HuH-7.5 (cell line): ENCODE results near the gene ZNF521.

Experiments used
- DNase-seq: peaks from one replicate; pipeline ENCODE4 v3.0.0; 2011; ENCODE audit warnings: low spot score

ZNF521 gene

DNA sequence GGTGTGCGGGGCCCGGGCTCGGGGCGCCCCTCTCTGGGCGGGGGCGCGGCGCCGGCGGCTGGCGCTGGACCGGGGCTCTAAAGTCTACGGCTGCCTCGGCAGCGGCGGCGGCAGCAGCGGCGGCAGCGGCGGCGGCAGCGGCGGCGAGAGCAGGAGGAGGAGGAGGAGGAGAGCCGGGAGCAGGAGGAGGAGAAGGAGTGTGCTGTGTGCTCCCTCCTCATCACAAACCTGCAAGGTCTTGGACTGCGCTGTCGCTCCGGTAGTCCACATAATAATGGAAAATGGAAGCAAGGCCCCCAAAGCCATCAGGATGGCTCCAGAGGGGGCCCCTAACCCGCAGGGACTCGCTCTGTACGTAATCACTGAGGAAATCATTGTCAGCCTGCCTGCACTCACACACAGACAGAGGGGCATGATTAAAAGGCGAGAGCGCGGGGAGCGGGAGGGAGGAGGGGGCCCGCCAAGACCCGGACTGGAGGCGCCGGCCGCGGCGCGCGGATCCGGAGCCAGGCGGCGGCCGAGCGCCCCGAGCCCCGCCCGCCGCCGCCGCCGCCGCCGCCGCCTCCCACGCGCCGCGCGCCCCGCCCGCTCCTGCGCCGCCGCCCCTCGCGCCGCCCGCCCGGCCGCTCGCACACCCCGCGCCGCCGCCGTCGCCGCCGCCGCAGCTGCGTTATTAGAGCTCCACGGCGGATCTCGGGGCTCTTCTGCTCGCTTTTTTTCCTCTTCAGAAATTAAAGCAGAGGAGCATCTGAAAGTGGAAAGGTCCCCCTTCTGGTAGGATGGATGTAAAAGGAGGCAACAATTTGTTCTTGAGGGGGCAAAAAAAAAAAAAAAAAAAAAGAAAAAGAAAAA lies at the start of gene ZNF521:
ZNF521 (minus strand) TSS at position 390 of the 852 bp plus-strand sequence. CDS start 1,220 bp downstream, outside the sequence.
- DNase-seq = peak; percentile 68

DNA sequence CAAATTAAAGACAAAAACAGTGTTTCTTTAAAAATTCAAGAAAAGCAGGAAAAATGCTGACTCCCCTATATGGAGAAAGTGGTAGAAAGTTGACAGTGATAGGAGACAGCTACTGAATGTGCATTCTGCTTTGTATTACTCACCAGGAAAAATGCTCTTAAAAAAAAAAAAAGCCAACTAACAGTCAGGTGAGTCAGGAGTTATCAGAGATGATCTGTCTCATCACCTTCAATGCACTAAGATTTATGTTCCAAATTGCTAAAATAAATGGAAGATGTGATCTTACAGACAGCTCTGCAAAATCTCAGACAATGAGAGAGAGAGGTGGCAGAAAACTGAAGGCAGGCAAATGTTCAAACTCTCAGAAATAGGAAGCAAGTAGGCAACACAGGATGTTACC lies 47.6 kb upstream of the ZNF521 start:
- no peak for DNase-seq

DNA sequence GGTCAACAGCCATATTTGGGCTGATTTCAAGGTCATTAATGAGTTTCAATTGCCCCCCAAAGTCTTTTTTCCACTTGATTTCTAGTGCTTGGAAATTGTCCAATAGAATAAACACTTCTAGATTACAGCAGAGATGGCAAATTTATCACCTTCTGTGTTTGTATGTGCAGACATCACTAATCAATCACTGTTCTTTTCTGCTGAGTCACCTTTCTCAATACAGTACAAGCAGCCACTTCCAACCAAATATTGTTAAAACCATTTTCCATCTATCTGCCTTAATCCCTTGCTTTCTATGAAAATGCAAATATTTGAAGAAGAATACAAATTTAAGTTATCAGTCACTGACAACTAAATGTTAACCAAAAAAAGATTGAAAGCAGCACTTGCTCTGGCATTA lies 40.2 kb upstream of the ZNF521 start:
- DNase-seq = no peak

DNA sequence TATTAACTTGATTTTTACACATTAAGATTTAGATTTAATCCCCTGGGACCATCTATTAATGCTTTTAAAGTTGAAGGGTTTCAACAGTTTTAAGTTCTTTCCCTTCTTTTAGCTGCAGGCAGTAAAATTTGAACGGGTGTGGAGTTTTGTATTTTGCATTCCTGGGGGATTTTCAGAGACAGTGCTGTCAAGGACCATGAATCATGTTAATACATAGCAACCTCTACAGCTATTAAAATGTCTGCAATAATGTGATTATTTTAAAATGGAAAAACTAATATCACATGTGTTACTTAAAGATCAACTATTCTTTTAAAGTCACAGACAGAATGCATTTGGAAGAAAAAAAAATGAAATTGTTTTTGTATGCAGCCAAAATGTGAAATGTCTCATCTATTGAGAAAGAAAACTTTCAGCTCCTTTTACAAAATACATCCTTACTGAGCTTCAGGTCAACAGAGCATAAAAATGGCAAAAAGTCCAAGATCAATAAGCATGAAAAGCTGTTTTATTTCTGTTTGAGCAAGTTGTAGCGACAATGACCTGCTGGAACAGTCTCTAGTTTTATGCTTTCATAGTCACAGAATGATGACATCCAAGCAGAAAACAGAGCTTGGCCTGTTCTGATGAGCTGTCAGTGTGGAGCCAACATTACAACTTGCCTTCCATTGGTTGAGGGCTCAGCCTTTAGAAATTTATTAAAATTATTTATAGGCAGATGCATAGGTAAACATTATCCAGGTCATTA lies 21.6 kb upstream of the ZNF521 start:
- no peak for DNase-seq

DNA sequence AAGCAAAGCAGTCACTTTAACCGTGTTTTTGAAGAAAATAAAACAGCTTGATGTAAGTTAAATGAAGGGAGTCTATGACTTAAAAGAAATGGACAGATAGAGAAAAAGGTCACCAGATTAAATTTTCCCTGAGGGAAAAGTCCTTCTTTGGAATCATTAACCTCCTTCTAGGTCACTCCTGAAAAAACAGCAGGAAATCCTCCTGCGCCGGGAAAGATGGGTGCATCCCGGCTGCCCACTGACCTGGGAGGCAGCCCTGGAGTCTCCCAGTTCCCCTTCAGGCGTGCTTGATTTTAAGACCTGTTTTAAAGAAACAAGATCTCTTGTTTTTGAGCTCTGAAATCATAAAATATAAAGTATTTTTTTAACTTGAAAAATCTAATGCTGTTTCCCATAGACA lies 18.4 kb upstream of the ZNF521 start:
- no peak for DNase-seq

DNA sequence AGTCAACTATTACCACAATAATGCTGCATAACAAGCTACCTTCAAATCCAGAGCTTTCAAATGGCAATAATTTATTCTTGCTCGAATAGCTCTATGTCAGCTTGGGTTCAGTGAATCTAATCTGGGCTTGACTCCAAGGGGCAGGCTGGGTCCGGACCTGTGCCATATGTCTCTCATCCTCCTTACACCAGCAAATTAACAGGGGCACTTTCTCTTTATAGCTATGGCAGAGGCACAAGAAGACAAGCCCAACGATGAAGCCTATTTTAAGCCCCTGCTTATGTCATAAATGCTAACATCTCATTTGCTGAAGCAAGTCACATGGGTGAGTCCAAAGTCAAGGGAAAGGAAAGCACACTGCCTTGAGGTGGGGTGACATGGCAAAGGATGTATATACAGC lies 13.3 kb upstream of the ZNF521 start:
- DNase-seq = no peak

DNA sequence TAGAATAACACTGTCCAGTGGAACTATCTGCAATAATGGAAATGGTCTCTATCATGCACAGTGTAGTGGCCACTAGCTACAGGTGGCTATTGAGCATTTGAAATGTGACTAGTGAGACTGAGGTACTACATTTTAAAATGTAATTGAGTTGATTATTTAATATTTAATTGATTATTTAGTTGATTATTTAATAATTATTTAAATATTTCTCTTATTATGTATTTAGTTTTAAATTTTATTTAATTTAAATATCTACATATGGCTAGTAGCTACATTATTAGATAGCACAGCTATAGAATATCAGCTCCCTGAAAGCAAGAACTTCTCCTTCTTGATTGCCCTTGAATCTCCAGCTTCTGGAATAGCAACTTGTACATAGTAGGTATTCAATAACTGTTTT lies 12.8 kb upstream of the ZNF521 start:
- DNase-seq = no peak

DNA sequence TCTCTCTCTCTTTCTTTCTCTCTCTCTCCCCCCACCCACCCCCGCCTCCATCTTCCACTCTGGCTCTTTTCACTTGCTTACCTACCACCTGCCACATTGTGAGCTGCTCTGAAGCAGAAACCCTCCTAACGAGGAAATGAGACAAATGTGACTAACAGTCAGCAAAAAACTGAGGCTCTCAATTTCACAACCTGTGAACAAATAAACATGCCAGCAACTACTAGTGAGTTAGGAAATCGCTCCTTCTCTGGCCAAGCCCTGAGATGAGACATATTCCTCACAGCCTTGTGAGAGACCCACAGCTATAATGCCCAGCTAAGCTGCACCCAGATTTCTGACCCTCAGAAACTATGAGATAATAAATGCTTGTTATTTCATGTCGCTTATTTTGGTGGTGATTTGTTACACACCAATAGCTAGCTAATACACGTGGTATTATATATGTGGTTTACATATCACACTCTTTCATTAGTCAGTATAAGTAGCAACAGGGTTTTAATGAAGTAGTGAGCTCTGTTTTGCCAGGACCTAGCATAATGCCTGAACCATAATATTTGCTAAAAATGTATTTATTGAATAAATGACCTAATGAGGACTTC lies 8.4 kb upstream of the ZNF521 start:
- no peak for DNase-seq

DNA sequence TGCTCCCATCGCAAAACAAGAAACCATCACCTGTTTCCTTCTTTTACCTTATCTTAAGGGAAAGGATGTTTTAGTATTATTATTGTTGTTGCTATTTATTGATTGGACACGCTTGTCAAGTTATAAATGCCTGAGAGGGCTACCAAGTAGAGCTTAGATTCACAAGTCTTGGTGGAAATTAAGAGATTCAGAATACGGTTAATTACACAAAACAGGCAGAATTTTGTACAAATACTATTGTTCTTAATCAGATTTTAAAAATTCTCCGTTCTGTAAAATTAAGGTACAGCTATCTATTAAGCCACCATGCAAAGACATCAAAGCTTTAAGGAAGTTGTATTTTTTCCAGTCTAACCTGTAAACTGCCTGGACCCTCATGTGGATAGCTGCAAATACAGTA lies 1.1 kb upstream of the ZNF521 start:
- no peak for DNase-seq

DNA sequence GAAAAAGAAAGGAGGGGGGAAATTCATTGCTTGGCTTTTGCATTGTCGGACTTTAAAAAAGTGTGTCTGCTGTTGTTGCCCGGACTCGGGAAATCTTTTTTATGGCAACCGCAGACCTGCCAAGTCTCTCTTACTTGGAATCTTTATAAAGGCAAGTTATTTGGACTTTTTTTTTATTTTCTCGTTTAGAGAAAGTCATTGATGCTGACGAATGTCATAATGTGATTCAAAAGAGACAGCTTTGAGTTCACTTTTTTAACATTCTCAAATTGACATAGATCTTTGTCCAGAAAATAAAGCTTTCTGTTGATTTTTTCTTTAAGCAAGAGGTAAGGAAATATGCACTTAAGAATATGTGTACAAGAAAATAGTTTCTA lies 651 bp upstream of the ZNF521 start:
- DNase-seq = no peak

DNA sequence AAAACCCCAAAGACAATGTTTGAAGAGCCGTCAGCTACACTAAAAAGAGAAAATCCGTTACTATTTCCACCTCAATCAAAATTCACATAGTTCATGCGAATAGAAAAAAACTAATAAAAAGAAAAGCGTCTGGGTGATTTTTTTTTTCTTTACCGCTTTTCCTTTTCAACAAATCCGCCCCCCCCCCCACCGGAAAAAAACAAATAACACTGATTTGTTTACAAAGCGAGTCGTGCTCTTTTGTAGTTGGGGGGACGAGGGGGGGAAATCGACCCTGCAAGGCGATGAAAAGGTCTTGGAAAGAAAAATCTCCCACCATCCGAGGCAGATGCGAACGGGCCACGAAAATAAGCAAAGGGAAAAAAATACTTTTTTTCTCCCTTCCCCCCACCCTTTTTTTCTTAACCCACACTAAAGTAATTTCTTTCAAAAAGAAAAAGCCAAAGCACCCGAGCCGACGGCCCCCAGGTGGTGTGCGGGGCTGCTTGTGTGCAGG lies 638 bp downstream of the ZNF521 start:
- DNase-seq = no peak

DNA sequence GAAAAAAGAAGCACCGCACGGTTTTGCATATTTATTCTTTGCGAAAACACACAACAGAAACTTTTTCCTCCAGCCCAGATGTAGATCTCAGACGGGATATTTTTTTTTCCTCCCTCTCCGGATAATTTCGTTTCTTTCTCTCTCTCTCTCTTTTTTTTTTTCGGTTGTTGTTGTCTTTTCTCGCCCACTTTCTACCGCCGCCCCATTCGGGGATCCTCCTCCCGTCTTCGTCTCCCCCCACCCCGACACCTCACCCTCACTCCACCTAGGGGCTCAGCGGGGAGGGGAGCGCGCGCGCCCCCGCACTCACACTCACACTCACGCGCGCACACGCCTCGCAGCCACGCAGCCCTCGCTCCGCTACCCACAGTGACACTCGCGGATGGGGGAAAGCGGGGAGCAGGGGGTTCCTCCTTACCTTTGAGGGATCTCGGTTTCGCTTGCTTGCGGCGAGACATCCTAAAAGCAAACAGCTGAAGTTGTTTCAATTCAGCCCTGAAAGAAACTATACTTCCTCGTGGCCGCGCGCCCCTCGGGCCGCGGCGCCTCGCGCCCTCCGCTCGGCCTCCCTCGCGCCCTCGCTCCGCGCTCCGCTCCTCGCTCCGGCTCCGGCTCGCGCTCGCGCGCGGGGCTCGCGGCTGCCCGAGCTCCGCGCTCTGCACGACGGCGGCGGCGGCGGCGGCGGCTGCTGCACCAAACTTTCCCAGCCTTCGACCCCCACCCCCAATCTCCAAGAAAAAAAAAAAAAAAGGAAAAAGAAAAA lies 1.3 kb downstream of the ZNF521 start:
- no peak for DNase-seq

DNA sequence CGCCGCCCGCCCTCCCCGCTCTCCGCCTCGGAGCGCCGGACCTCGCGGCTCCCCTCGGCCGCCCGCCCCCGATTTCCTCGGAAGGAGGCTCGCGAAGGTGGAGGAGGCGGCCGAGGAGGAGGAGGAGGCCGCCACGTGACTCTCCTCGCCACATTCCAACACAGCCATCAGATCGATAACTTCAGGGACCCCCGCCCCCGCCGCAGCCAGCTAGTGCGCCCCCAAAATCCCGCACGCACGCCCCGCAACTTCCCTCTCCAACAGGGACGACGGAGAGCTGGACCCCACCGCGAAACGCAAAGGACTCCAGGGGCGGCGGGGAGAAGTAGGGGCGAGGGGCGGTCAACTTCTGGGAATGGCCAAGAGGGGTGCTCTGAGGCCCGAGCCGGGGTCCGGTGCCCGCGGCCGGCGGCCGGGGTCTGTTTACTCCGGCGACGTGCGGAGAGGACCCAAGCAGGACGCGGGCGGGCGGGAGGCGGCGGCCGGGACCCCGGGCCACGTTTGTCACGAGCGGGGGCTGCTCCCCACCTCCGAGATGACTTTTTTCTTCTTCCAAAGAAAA lies 2.0 kb downstream of the ZNF521 start:
- DNase-seq = no peak

DNA sequence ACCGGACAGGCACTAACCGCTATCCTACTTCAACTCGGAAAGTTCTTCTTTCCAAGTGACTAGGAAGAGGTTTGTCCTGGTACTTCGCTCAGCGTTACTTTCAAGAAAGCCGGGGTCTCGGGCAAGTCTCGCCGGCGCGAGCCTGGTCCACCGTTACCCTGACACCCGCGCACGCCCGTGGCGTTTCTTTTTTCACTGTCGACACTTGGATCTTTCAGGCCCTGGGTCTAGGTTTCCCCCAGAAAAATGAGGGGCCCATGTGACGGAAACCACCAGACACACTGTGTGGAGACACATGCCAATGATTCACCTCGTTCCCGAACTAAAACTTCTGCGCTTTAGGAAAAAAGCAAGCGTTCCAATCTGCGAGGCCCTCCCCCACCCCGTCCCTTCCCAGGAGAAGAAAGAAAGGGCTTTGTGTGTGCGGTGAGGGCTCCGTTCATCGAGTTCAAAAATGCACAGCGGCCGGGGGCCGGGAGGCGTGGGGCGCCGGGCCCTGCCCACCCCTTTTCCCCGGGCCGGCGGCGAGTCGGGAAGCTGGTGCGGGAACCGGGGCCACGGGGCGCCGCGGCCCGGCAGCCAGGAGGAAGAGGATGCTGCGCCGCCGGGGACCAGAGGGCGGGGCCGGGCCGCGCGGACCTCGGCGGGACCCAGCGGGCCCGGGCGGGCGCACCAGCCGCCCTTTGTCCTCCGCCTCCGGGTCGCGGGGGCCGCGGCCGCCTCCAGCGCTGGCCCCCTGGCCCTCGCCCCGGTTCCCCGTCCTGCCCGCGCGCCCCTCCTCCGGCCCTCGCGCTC lies 2.6 kb downstream of the ZNF521 start:
- DNase-seq = no peak

DNA sequence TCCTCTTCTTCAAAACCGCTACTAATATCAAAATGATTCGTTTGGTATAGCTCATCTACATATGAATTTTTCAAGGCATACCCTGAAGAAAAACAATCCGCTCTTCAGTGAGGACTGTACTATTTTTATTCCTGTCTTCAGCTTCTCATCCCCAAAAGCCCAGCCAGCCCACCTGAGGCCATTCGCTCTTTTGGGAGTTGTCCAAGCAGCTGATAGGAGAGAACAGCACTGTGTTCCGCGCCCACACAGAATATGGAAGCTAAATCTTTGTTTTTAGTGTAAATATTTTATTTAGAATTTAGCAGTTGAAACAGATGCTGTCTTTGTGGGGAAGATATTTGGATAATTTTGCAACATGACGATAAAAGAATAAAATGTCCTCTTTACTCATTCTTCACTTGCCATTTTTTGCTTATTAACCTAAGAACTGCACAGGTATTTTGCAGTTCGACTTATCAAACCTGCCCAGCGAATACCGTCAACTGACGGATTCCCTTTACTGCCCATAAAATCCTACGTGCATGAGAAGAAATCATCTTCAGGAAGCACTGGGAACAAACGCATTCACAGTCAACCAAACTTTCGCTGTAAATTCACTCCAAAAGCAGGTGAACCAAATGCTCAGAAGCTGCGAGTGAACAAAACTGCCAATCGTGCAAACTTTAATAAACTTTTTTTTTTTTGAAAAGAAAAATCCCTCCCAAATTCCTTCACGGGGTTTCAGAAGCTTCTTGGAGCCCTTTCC lies 3.4 kb downstream of the ZNF521 start:
- DNase-seq = no peak

DNA sequence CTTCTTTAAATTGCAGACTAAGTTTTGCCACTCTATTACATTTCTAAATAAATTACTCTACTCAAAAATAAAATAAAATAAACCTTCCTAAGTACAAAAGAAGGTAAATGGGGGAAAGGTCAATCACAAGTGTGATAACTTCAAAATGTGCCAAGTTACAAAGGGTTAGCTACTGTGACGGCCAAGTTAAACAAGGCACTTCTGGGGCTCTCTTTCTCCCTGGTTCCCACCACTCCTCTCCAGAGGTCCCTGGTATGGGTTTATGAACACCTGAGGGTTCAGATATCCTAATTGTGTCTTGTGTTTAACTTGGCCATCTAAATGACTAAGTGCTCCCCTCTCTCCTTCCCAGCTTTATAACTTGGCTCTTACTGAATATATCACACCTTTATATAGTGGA lies 5.4 kb downstream of the ZNF521 start:
- DNase-seq = no peak

DNA sequence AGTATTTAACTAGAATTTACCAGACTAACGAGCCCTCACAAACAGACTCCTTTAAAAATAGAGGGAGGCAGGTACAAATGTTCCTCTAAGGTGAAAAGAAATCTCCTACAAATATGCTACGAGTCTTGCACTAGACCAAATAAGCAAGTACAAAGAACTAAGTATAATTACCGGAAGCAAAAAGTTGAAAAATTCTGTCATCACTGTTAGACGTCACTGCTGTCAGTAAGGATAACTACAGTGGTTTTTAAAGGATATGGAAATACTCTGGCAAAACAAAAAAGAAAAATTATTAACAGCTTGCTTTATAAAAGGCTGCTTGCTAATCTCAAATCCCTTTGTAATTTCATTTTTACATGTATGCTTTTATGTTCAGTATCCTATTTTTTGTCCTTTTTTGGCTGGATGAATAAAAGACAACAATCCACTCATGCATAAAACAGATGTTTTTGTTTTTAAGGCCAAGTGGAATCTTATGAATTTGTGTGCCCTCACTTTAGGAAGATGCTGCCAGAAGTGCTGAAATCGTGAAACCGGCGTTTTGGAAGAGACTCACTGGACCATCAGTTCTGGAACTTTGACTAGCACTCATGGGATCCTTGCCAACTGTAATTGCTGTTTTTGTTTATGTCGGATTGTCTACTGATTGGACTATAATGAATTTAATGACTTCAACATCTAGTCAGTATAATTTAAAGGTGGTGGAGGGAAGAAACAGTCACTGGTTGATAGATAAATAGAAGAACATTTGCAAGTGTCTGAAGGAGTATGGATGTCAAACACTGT lies 6.7 kb downstream of the ZNF521 start:
- DNase-seq = no peak

DNA sequence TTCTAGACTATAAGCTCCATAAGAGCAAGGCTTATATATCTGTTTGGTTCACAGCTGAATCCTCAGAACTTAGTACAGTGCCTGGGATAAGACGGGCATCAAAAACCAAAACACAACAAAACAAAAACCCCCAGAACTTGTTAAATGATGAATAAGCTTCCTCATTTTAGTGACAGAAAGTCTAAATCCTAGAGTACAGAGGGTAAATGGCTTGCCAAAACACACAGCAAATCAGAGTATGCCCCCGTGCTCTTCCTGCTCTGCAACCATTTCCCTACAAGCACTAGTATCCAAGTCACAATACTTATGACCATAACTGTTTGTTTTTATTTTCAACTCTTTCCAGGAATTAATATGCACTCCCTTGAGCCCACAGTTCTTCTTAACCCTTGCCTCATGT lies 10.1 kb downstream of the ZNF521 start:
- no peak for DNase-seq

DNA sequence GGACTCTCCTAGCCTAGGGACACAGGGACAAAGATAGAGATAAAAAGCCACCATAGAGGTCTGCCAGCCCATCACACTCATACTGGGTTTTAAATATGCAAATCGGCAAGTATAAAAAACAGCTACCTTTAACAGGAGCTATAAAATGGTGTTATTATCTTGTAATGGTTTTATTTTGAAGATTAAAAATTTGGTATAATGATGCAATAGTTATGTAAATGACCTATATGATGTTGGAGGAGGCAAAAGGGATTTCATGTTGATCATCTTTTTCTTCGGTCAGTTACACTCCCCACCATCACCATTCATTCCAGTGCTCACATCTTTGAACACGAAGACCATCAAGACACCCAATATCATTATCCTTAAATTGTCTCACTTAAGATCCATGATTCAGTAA lies 11.2 kb downstream of the ZNF521 start:
- DNase-seq = no peak

DNA sequence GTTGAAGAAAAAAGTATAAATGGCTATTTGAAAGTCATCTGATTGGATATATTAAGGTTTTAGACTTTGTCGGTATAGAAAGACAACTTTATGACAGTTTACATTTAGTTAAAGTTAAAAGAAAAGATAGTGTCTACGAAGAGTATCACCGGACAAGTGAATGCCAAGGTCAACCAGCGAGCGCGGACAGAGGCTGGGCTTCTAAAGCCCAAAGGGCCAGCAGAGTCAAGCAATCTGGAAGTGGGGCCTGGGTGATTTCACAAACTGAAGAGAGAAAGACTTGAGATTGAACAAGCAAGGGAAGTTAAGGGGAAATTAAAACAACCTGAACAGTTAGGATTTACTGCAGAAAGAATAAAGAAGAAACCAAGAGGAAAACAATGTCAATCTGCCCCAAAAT lies 16.3 kb downstream of the ZNF521 start:
- no peak for DNase-seq
